Measurements from ENCODE around the gene NKX2-1.

NKX2-1 gene

DNA sequence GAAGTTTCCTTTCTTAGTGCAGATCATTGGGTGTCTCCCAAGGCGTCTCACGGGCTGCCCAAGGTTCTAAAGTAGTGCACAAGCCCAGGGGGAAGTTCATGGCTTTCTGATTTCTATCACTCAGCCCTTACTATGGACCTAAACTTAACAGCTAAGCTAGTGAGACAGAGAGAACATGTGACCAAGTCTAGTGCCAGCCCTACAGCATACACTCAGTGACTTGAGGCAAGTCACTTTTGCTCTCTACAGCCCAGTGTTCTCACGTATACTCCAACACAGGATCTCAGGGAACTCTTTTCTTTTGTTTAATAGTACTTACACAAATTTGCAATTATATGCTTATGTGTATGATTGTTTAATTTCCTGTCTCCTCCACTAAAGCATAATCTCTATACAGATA is 48.6 kb downstream of the NKX2-1 start:
- Histone ChIP-seq H2AFZ (ENCODE audit: low read length) (no peak overlapping the region), H3K4me1 (ENCODE audit: insufficient read depth, low read length, poor library complexity, severe bottlenecking) (no peaks in the 10 kb centered on the region), H3K9ac (ENCODE audit: low read depth, low read length, poor library complexity, severe bottlenecking) (no peak overlapping the region), H3K4me3 (ENCODE audit: low read length, poor library complexity, severe bottlenecking) (no peak overlapping the region), H3K79me2 (ENCODE audit: insufficient read depth, low read length) (no peaks in the 10 kb centered on the region), H3F3A (ENCODE audit: low read depth) (no peaks in the 10 kb centered on the region), H3K36me3 (ENCODE audit: insufficient read depth, low read length) (no peaks in the 10 kb centered on the region), H3K9me3 (ENCODE audit: insufficient read depth, low read depth, low read length) (no peaks in the 10 kb centered on the region), H3K27me3 (ENCODE audit: insufficient read depth, low read length, poor library complexity, severe bottlenecking) (no peaks in the 10 kb centered on the region), H4K20me1 (ENCODE audit: insufficient read depth, low read length, poor library complexity, severe bottlenecking) (no peaks in the 10 kb centered on the region), H3K9me2 (replicated peaks; ENCODE audit: low read depth, low read length) (no peaks in the 10 kb centered on the region), H3K4me2 (ENCODE audit: low read depth, low read length, poor library complexity, severe bottlenecking) (no peak overlapping the region)
- TF ChIP-seq EZH2phosphoT487 (IDR thresholded peaks at IDR 0.05; ENCODE audit: borderline replicate concordance), result no peak
- TF ChIP-seq, protein P1, sequence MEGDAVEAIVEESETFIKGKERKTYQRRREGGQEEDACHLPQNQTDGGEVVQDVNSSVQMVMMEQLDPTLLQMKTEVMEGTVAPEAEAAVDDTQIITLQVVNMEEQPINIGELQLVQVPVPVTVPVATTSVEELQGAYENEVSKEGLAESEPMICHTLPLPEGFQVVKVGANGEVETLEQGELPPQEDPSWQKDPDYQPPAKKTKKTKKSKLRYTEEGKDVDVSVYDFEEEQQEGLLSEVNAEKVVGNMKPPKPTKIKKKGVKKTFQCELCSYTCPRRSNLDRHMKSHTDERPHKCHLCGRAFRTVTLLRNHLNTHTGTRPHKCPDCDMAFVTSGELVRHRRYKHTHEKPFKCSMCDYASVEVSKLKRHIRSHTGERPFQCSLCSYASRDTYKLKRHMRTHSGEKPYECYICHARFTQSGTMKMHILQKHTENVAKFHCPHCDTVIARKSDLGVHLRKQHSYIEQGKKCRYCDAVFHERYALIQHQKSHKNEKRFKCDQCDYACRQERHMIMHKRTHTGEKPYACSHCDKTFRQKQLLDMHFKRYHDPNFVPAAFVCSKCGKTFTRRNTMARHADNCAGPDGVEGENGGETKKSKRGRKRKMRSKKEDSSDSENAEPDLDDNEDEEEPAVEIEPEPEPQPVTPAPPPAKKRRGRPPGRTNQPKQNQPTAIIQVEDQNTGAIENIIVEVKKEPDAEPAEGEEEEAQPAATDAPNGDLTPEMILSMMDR (conservative IDR thresholded peaks at IDR 0.05; ENCODE audit: low read length), result no peak

DNA sequence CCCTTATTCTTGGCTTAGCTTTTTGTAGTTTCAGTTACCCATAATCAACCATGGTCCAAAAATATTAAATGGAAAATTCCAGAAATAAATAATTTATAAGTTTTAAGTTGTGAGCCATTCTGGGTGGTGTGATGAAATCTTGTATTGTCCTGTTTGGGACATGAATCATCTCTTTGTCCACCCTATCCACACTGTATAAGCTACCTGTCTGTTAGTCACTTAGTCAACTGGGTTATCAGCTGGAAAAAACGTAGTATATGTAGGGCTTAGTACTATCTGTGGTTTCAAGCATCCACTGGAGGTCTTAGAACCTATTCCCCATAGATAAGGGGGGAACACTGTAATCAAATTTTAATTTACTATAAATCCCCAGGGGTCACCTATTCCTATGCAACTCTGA is 52.7 kb downstream of the NKX2-1 start:
- TF ChIP-seq, protein P1 (conservative IDR thresholded peaks at IDR 0.05; ENCODE audit: low read length), result no peak
- TF ChIP-seq EZH2phosphoT487 (IDR thresholded peaks at IDR 0.05; ENCODE audit: borderline replicate concordance), result no peak
- no peaks in the 10 kb centered on the region for H3K79me2 ChIP-seq (ENCODE audit: insufficient read depth, low read length)
- H3K4me2 ChIP-seq (ENCODE audit: low read depth, low read length, poor library complexity, severe bottlenecking), result no peak overlapping the region
- H2AFZ ChIP-seq (ENCODE audit: low read length), result no peak overlapping the region
- no peak overlapping the region for H3K9ac ChIP-seq (ENCODE audit: low read depth, low read length, poor library complexity, severe bottlenecking)
- no peaks in the 10 kb centered on the region for H4K20me1 ChIP-seq (ENCODE audit: insufficient read depth, low read length, poor library complexity, severe bottlenecking)
- no peak overlapping the region for H3K4me3 ChIP-seq (ENCODE audit: low read length, poor library complexity, severe bottlenecking)
- no peaks in the 10 kb centered on the region for H3K9me2 ChIP-seq (replicated peaks; ENCODE audit: low read depth, low read length)
- H3K27me3 ChIP-seq (ENCODE audit: insufficient read depth, low read length, poor library complexity, severe bottlenecking), result no peaks in the 10 kb centered on the region
- no peaks in the 10 kb centered on the region for H3K9me3 ChIP-seq (ENCODE audit: insufficient read depth, low read depth, low read length)
- no peaks in the 10 kb centered on the region for H3K36me3 ChIP-seq (ENCODE audit: insufficient read depth, low read length)
- no peaks in the 10 kb centered on the region for H3F3A ChIP-seq (ENCODE audit: low read depth)
- H3K4me1 ChIP-seq (ENCODE audit: insufficient read depth, low read length, poor library complexity, severe bottlenecking), result no peaks in the 10 kb centered on the region

All from Loucy (cell line).